NCI-H2196 treated with DMSO at 0.1 percent for 48 hours (cell line): ENCODE results near the gene HLCS.

Experiments
- DNase-seq: peaks from one replicate; lab custom pipeline; 2025; ENCODE audit not compliant: unreplicated experiment; lab: John Stamatoyannopoulos, UW

Gene HLCS

GRCh38 chr21:36783612-36784374, 182.7 kb downstream of the HLCS start:
- no peak for DNase-seq

DNA sequence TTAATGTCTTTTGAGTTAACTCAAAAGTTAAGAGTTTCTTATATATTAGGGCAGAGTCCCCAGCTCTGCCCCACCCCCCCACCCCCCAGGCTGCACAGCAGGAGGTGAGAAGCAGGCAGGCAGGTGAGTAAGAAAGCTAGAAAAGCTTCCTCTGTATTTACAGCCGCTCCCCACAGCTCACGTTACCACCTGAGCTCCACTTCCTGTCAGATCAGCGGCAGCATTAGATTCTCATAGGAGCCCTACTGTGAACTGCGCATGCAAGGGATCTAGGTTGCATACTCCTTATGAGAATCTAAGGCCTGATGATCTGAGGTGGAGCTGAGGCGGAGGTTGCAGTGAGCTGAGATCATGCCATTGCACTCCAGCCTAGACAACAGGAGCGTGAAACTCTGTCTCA, 185.6 kb downstream of the HLCS start:
- DNase-seq = no peak

DNA sequence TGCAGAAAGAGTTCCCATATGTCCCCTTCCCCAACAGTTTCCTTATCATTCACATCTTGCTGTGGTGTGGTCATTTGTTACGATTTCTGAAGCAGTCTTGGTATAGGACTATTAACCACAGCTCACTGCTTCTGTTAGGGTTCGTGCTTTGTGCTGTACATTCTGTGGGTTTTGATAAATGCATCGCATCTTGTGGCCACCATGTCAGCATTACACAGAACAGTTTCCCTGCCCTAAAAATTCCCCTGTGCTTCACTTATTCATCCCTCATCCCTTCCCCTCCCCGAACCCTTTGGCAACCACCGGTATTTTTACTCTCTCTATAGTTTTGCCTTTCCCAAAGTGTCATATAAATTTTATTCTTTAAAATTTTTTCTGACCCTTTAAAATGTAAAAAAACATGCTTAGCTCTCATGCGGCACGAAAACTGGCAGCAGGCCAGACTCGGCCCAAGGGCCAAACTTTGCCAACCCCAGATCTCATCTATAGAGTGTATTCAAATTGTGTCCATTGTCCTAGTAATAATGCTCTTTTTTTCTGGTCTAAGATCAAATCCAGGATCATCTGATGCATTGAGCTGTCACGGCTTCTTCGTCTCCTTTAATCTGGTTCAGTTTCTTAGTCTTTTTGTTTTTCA, 189.4 kb downstream of the HLCS start:
- DNase-seq = no peak

- DNase-seq = no peak
Measured at GRCh38 chr21:36773995-36774394, 192.5 kb downstream of the HLCS start.

GRCh38 chr21:36773117-36773516, 193.4 kb downstream of the HLCS start:
- DNase-seq = peak; percentile 65

GRCh38 chr21:36769051-36769839, 197.2 kb downstream of the HLCS start:
- DNase-seq = no peak

DNA sequence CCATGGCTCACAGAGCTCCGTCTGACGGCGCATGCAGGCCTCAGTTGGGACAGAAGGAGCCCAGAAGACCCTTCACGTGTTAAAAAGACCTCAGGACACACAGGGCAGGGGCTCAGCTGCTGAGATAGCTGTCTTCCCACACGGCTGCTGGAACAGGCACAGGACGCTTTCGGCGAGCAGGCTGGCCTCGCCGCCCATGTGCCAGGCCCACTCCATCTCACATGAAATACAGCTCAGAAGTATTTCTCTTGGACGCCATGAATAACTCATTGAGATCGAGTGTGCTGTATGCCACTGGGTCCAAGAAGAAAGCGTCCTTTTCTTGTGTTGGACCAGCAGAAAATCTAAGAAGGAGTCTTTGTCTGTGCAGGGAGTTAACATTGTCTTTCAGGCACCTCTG, 198.0 kb downstream of the HLCS start:
- DNase-seq = no peak

DNA sequence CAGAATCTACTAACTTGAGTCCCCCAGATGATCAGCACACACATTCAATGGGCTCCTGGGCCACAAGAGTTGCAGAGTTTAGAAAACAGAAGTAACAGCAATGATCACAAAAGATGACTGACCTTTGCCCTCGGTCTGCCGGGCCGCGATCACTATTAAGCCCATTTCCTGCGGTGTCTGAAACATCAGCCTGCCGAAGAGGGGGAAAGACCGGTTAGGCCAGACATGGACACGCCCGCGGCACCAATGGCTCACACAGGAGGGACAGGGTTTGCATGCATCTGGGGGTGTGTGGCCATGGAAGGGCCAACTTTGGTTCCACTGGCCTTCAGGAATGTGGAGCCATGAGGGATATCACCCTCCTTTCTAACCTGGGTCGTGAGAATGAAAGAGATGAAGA, 199.4 kb downstream of the HLCS start:
- no peak for DNase-seq

DNA sequence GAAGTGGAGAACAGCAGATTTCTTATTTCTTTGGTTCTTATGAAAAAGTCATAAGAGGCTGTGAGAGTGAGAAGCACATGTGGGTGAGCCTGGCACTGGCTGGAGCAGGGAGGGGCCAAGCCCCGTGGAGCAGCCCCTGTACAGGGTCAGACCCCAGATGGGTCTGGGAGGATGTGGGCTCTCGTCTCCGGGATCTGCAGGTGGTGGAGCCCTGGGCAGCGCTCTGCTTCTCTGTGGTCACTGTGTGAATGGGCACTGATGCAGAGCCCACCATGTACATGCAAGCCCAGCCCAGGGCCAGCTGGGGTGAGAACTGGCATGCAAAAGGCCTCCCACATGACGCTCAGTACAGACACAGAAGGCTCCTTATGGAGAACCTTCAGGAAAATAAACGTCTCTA, 200.0 kb downstream of the HLCS start:
- DNase-seq = no peak

DNA sequence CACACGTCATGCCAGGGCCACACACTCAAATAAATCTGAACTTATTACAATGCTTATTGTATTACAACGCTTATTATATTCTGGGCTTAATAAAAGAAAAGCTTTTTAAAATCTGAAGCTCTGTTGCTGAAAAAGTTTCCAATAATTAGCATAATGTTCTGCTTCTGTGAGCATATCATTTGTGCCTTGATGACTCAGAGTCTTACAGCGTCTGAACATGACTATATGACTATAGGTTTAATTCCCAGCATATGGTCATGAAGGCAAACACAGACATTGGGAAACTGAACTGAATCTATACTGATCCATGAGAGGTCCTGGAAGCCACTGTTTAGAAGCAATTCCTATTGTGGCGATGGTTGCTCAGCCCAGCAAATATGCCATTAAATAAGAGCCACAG, 201.2 kb downstream of the HLCS start:
- DNase-seq = no peak

DNA sequence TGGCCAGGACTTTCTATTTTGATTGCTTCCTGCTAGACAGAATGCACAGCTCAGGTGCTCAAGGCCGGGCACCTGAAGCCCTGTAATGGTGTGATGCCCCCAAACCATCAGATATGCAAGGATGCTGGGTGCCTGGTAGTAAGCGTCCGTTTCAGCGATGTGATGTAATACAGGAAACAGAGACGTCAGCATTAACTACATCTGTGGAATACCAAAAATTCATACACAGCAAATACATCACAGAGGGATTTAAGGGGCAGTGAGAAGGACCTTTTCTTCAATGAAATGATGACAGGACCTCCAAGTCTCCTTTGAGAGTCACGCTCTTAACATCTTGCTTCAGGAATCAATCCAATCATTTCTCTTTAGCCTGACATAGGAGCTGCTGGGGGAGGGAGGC, 203.2 kb downstream of the HLCS start:
- DNase-seq = no peak

GRCh38 chr21:36762642-36763041, 203.8 kb downstream of the HLCS start:
- DNase-seq = no peak

- DNase-seq = no peak
Measured at GRCh38 chr21:36761685-36762084, 204.8 kb downstream of the HLCS start.

DNA sequence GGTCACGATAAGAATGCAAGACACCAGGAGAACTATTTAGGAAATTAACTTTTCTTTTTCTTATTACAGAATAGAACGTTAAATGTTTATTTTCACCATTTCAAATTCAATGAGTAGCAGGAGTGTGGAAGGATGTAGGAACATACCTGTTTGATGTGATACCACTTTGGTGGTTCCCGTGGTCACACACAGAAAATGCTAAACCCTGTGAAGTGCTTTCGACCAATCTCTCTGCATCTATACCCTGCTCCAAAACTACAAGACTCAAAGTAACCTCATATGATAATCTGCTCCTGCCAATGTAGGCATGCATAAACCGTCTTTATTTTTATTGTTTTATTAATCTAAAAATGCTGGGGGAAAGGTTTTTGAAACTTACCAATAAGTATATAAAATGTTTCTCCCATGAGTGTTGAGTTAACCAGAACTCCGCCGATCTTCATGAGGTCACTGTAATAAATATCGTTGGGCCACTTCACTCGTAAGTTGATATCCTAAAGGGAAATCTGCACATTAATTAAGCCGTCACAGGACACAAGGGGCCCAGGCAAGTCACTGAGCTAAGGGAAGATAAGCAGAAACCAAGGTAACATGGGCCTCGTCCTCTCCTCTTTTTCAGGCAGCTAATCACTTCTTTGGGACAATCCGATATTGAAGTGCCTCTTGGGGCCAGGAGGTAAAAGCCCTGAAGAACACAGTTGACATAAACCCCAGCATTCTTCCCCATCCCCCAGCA, 207.0 kb downstream of the HLCS start:
- no peak for DNase-seq

DNA sequence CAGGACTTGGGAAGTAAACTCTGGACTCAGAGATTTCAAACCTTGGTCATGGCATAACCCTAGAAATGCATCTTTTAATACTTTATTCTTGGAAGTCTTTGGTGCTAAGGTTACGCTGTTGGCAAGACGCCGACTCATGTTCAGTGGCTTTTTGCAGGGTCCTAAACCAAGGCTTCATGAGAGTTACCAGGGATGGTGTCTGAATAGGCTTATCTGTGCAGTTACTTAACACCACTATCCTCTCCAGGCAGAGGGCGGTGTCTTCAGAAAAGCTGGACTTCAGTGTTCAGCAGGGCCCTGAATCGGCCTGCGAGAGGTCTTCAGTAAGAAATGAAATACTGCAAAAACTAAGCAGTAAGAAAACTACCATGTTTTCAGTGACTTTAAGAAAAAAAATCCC, 209.3 kb downstream of the HLCS start:
- no peak for DNase-seq

GRCh38 chr21:36756527-36756926, 209.9 kb downstream of the HLCS start:
- DNase-seq = peak; percentile 4

- DNase-seq = no peak
Measured at GRCh38 chr21:36754241-36754898, 212.1 kb downstream of the HLCS start.

GRCh38 chr21:36753556-36753955, 212.9 kb downstream of the HLCS start:
- DNase-seq = no peak

DNA sequence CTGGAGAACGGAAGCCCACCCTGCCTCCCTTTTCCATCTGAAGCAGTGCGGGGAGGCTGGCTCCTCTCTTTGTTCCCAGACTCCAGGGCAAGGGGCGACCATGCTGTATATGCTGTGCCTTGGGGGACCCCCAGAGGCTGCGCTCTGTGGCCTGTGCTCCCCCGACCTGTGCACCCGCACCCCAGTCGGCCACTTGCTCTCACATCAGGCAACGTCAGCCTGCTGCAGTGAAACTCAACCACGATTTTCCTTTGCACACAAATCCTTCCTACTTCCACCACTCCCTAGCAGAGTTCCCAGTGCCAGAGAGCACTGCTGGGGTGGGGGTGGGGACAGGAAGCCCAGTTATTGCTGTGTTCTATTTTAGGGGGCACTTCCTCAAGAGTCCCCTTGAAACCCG, 215.1 kb downstream of the HLCS start:
- DNase-seq = no peak

GRCh38 chr21:36750576-36750959, 215.9 kb downstream of the HLCS start:
- DNase-seq = no peak
